WTC11 (cell line): ENCODE data around the gene CEP131. TPM values are rescaled to one million over a fixed set of nuclear protein-coding genes. Genes with fewer than 3 reads are reported as not detected.

Experiments
- ATAC-seq: fragments of 200-7000 bp; cut with Tn5 transposase; 2 replicates; pipeline ENCODE4 v1.10.0; 2021; ENCODE audit warnings: mild to moderate bottlenecking, moderate library complexity
- CTCF ChIA-PET: fragments of 300-600 bp; sonication (Branson Sonifier 250); formaldehyde crosslinking; loops from one replicate; lab custom pipeline; 2021; ENCODE audit warnings: antibody characterized with exemption; lab: Charles Lee
- POLR2A ChIA-PET: fragments of 350-600 bp; sonication (Branson Sonifier 250); formaldehyde crosslinking; loops from one replicate; lab custom pipeline; 2021; ENCODE audit warnings: antibody characterized with exemption; lab: Charles Lee
- DNase-seq: peaks from one replicate; pipeline ENCODE4 v3.0.0; 2021; ENCODE audit warnings: low spot score
- H3K27ac Mint-ChIP-seq: 2 replicates; pipeline ENCODE4 v1.8.0; 2021; ENCODE audit warnings: mixed read lengths
- H3K27me3 Mint-ChIP-seq: 2 replicates; pipeline ENCODE4 v1.8.0; 2021; ENCODE audit warnings: low read depth, mild to moderate bottlenecking, moderate library complexity, mixed read lengths
- H3K36me3 Mint-ChIP-seq: 2 replicates; pipeline ENCODE4 v1.8.0; 2021; ENCODE audit warnings: mixed read lengths
- H3K4me1 Mint-ChIP-seq: 2 replicates; pipeline ENCODE4 v1.8.0; 2022; ENCODE audit warnings: mixed read lengths
- H3K4me3 Mint-ChIP-seq: 2 replicates; pipeline ENCODE4 v1.8.0; 2021; ENCODE audit warnings: mild to moderate bottlenecking, moderate library complexity, mixed read lengths
- H3K9me3 Mint-ChIP-seq: 2 replicates; pipeline ENCODE4 v1.8.0; 2021; ENCODE audit warnings: mixed read lengths
- CREM ChIP-seq: sonication (generic); formaldehyde crosslinking; IDR thresholded peaks from 2 replicates; pipeline ENCODE4 v1.8.1; 2022; ENCODE audit warnings: mild to moderate bottlenecking, missing genetic modification reagents, moderate library complexity
- GABPB1 ChIP-seq: sonication (generic); formaldehyde crosslinking; IDR thresholded peaks from 2 replicates; pipeline ENCODE4 v1.8.1; 2023; ENCODE audit warnings: mild to moderate bottlenecking, missing genetic modification reagents
- HMGA2 ChIP-seq: fragments of 250-450 bp; sonication (Bioruptor Pico); IDR thresholded peaks from 2 replicates; pipeline ENCODE4 v1.4.0; 2021; ENCODE audit warnings: mild to moderate bottlenecking, moderate library complexity
- JAZF1 ChIP-seq: fragments of 250-450 bp; sonication (Bioruptor Pico); IDR thresholded peaks from 2 replicates; pipeline ENCODE4 v1.9.0; 2021; ENCODE audit warnings: moderate library complexity, mild to moderate bottlenecking, inconsistent platforms
- JUN ChIP-seq: sonication (generic); formaldehyde crosslinking; IDR thresholded peaks from 2 replicates; pipeline ENCODE4 v1.8.0; 2023; ENCODE audit warnings: mild to moderate bottlenecking, missing genetic modification reagents
- MXD4 ChIP-seq: fragments of 250-450 bp; sonication (Bioruptor Pico); IDR thresholded peaks from 2 replicates; pipeline ENCODE4 v1.8.0; 2021; ENCODE audit warnings: mild to moderate bottlenecking, moderate library complexity, borderline replicate concordance
- SOX15 ChIP-seq: fragments of 250-450 bp; sonication (Bioruptor Pico); IDR thresholded peaks from 2 replicates; pipeline ENCODE4 v1.9.0; 2021; ENCODE audit warnings: mild to moderate bottlenecking
- TEAD4 ChIP-seq: sonication (generic); formaldehyde crosslinking; IDR thresholded peaks from 2 replicates; pipeline ENCODE4 v1.8.0; 2022; ENCODE audit warnings: mild to moderate bottlenecking, missing genetic modification reagents
- ZNF121 ChIP-seq: sonication (generic); formaldehyde crosslinking; IDR thresholded peaks from 2 replicates; pipeline ENCODE4 v1.8.0; 2023; ENCODE audit warnings: missing genetic modification reagents
- ZNF138 ChIP-seq: sonication (generic); formaldehyde crosslinking; conservative IDR thresholded peaks from 2 replicates; pipeline ENCODE4 v1.8.1; 2022; ENCODE audit warnings: mild to moderate bottlenecking, moderate library complexity, missing genetic modification reagents
- ZNF396 ChIP-seq: fragments of 250-450 bp; sonication (Bioruptor Pico); IDR thresholded peaks from 2 replicates; pipeline ENCODE4 v1.8.0; 2021; ENCODE audit warnings: mild to moderate bottlenecking, moderate library complexity, borderline replicate concordance
- ZNF416 ChIP-seq: fragments of 250-450 bp; sonication (Bioruptor Pico); IDR thresholded peaks from 2 replicates; pipeline ENCODE4 v1.9.0; 2021; ENCODE audit warnings: mild to moderate bottlenecking, inconsistent platforms
- total RNA-seq: library from RNA; stranded (reverse); gene quantifications from 3 replicates; pipeline ENCODE4 v1.2.3, GENCODE V29; 2021
- TF ChIP-seq, protein P1 (sequence below): fragments of 250-450 bp; sonication (Bioruptor Pico); IDR thresholded peaks from 2 replicates; pipeline ENCODE4 v1.8.0; 2021; ENCODE audit warnings: mild to moderate bottlenecking
- TF ChIP-seq, protein P2 (sequence below): sonication (generic); formaldehyde crosslinking; IDR thresholded peaks from 2 replicates; pipeline ENCODE4 v1.8.1; 2023; ENCODE audit warnings: mild to moderate bottlenecking, moderate library complexity, missing genetic modification reagents
- TF ChIP-seq, protein P3 (sequence below): fragments of 250-450 bp; sonication (Bioruptor Pico); IDR thresholded peaks from 2 replicates; pipeline ENCODE4 v1.9.0; 2021; ENCODE audit warnings: moderate library complexity, mild to moderate bottlenecking, inconsistent platforms, borderline replicate concordance
- TF ChIP-seq, protein P4 (sequence below): sonication (generic); formaldehyde crosslinking; IDR thresholded peaks from 2 replicates; pipeline ENCODE4 v1.8.1; 2023; ENCODE audit warnings: mild to moderate bottlenecking, missing genetic modification reagents, moderate library complexity
- TF ChIP-seq, protein P5 (sequence below): fragments of 250-450 bp; sonication (Bioruptor Pico); IDR thresholded peaks from 2 replicates; pipeline ENCODE4 v1.9.0; 2021; ENCODE audit warnings: mild to moderate bottlenecking
- TF ChIP-seq, protein P6 (sequence below): sonication (generic); formaldehyde crosslinking; IDR thresholded peaks from 2 replicates; pipeline ENCODE4 v1.8.0; 2022; ENCODE audit warnings: missing genetic modification reagents
- TF ChIP-seq, protein P7 (sequence below): sonication (generic); formaldehyde crosslinking; IDR thresholded peaks from 2 replicates; pipeline ENCODE4 v1.8.0; 2023; ENCODE audit warnings: missing genetic modification reagents

Gene CEP131
- total RNA-seq, 1 experiment from 2014 or later, result 35.2 TPM

DNA sequence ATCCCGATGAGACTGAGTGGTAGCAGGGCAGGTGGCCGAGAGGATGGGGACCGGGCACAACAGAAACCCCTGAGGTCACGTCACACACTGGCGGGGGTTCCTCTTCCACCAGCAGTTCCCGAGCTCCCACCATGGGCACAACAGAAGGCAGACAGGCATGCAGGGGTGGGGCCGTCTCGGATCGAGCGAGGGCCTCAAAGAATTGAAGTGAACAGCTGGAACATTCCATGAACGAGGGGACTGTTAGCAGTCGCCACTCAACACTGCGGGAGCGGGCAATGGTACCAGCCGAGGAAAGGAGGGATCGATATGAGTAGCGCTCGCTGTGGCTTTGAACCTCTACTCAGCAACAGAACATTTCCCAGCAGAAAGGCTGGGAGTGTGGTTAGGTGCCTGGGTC, 5.3 kb downstream of the CEP131 start:
- ATAC-seq (no peak), DNase-seq (no peak)
- no peak for TF ChIP-seq MXD4 (CRISPR knock-in tag)
- TF ChIP-seq, protein P1, sequence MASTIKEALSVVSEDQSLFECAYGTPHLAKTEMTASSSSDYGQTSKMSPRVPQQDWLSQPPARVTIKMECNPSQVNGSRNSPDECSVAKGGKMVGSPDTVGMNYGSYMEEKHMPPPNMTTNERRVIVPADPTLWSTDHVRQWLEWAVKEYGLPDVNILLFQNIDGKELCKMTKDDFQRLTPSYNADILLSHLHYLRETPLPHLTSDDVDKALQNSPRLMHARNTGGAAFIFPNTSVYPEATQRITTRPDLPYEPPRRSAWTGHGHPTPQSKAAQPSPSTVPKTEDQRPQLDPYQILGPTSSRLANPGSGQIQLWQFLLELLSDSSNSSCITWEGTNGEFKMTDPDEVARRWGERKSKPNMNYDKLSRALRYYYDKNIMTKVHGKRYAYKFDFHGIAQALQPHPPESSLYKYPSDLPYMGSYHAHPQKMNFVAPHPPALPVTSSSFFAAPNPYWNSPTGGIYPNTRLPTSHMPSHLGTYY (CRISPR knock-in tag), result no peak
- TF ChIP-seq ZNF396 (CRISPR knock-in tag), result no peak
- TF ChIP-seq, protein P2, sequence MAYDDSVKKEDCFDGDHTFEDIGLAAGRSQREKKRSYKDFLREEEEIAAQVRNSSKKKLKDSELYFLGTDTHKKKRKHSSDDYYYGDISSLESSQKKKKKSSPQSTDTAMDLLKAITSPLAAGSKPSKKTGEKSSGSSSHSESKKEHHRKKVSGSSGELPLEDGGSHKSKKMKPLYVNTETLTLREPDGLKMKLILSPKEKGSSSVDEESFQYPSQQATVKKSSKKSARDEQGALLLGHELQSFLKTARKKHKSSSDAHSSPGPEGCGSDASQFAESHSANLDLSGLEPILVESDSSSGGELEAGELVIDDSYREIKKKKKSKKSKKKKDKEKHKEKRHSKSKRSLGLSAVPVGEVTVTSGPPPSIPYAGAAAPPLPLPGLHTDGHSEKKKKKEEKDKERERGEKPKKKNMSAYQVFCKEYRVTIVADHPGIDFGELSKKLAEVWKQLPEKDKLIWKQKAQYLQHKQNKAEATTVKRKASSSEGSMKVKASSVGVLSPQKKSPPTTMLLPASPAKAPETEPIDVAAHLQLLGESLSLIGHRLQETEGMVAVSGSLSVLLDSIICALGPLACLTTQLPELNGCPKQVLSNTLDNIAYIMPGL, result no peak
- no peak for TF ChIP-seq ZNF416
- TF ChIP-seq, protein P3, sequence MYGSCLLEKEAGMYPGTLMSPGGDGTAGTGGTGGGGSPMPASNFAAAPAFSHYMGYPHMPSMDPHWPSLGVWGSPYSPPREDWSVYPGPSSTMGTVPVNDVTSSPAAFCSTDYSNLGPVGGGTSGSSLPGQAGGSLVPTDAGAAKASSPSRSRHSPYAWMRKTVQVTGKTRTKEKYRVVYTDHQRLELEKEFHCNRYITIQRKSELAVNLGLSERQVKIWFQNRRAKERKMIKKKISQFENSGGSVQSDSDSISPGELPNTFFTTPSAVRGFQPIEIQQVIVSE (CRISPR knock-in tag), result no peak
- no peak for TF ChIP-seq ZNF121 (CRISPR knock-in tag)
- TF ChIP-seq, protein P4, sequence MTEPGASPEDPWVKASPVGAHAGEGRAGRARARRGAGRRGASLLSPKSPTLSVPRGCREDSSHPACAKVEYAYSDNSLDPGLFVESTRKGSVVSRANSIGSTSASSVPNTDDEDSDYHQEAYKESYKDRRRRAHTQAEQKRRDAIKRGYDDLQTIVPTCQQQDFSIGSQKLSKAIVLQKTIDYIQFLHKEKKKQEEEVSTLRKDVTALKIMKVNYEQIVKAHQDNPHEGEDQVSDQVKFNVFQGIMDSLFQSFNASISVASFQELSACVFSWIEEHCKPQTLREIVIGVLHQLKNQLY, result no peak
- Mint-ChIP-seq H3K4me1 (peaks cover 10% of the 10 kb centered on the region), H3K27me3 (no peaks in the 10 kb centered on the region), H3K36me3 (0 out of 2 replicates have a peak, but pooled peaks cover 3% of the 10 kb centered on the region), H3K9me3 (no peaks in the 10 kb centered on the region), H3K27ac (no peak overlapping the region), H3K4me3 (no peak overlapping the region)
- POLR2A ChIA-PET, result no interaction called here
- CTCF ChIA-PET, result interaction anchor here (0.5 to 1.0 kb wide), 2 partner anchors 12 to 88 kb away, joined by 3 to 5 read pairs; no protein-coding TSS in a partner anchor

DNA sequence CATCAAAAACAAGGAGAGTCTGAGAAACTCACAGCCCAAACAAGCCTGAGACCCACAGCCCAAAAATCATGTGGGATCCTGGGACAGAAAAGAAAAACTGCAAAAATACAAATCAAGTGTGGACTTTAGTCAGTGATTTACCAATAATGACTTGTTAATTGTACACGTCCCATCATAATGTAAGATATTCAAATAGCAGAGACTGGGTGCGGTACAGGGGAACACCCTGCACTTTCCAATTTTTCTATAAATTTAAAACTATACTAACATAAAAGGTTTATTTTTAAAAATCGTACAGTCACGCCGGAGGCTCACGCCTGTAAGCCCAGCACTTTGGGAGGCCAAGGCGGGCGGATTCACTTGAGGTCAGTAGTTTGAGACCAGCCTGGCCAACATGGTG, 8.8 kb downstream of the CEP131 start:
- Mint-ChIP-seq H3K27me3 (no peaks in the 10 kb centered on the region), H3K27ac (no peak overlapping the region), H3K36me3 (0 out of 2 replicates have a peak, but pooled peaks cover 3% of the 10 kb centered on the region), H3K4me3 (no peak overlapping the region), H3K4me1 (no peaks in the 10 kb centered on the region)
- ATAC-seq, result no peak
- POLR2A ChIA-PET, result no interaction called here
- DNase-seq, result no peak
- no peak for TF ChIP-seq ZNF138 (CRISPR knock-in tag)
- no peak for TF ChIP-seq CREM
- TF ChIP-seq GABPB1 (CRISPR knock-in tag), result no peak
- TF ChIP-seq ZNF396 (CRISPR knock-in tag), result no peak
- TF ChIP-seq, protein P5, sequence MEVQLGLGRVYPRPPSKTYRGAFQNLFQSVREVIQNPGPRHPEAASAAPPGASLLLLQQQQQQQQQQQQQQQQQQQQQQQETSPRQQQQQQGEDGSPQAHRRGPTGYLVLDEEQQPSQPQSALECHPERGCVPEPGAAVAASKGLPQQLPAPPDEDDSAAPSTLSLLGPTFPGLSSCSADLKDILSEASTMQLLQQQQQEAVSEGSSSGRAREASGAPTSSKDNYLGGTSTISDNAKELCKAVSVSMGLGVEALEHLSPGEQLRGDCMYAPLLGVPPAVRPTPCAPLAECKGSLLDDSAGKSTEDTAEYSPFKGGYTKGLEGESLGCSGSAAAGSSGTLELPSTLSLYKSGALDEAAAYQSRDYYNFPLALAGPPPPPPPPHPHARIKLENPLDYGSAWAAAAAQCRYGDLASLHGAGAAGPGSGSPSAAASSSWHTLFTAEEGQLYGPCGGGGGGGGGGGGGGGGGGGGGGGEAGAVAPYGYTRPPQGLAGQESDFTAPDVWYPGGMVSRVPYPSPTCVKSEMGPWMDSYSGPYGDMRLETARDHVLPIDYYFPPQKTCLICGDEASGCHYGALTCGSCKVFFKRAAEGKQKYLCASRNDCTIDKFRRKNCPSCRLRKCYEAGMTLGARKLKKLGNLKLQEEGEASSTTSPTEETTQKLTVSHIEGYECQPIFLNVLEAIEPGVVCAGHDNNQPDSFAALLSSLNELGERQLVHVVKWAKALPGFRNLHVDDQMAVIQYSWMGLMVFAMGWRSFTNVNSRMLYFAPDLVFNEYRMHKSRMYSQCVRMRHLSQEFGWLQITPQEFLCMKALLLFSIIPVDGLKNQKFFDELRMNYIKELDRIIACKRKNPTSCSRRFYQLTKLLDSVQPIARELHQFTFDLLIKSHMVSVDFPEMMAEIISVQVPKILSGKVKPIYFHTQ, result no peak
- TF ChIP-seq, all 79 proteins: peak for 0
- CTCF ChIA-PET, result no interaction called here
- H3K9me3 Mint-ChIP-seq, result no peaks in the 10 kb centered on the region

DNA sequence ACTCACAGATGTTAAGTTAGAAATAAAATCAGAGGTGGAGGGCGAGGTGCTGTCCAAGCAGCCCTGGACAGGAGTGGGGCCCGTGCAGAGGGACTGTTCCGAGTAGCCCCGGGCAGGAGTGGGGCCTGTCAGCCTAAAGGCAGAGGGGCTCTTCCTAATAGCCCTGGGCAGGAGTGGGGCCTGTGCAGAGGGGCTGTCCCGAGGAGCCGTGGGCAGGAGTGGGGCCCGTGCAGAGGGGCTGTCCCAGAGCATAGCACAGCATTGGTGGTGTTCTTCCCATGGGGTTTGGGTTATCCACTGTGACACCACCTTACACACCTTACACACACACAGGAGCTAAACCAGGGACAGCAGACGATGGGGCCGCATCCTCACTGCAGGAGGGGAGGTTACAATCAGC, 10.4 kb downstream of the CEP131 start:
- no peak overlapping the region for H3K4me3 Mint-ChIP-seq
- CTCF ChIA-PET, result no interaction called here
- POLR2A ChIA-PET, result no interaction called here
- no peaks in the 10 kb centered on the region for H3K27me3 Mint-ChIP-seq
- no peak for ATAC-seq
- no peak for TF ChIP-seq JAZF1
- TF ChIP-seq JUN (CRISPR knock-in tag), result no peak
- no peak for TF ChIP-seq SOX15
- TF ChIP-seq HMGA2, result no peak
- no peak for TF ChIP-seq TEAD4
- TF ChIP-seq, protein P6, sequence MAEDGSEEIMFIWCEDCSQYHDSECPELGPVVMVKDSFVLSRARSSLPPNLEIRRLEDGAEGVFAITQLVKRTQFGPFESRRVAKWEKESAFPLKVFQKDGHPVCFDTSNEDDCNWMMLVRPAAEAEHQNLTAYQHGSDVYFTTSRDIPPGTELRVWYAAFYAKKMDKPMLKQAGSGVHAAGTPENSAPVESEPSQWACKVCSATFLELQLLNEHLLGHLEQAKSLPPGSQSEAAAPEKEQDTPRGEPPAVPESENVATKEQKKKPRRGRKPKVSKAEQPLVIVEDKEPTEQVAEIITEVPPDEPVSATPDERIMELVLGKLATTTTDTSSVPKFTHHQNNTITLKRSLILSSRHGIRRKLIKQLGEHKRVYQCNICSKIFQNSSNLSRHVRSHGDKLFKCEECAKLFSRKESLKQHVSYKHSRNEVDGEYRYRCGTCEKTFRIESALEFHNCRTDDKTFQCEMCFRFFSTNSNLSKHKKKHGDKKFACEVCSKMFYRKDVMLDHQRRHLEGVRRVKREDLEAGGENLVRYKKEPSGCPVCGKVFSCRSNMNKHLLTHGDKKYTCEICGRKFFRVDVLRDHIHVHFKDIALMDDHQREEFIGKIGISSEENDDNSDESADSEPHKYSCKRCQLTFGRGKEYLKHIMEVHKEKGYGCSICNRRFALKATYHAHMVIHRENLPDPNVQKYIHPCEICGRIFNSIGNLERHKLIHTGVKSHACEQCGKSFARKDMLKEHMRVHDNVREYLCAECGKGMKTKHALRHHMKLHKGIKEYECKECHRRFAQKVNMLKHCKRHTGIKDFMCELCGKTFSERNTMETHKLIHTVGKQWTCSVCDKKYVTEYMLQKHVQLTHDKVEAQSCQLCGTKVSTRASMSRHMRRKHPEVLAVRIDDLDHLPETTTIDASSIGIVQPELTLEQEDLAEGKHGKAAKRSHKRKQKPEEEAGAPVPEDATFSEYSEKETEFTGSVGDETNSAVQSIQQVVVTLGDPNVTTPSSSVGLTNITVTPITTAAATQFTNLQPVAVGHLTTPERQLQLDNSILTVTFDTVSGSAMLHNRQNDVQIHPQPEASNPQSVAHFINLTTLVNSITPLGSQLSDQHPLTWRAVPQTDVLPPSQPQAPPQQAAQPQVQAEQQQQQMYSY (CRISPR knock-in tag), result no peak
- TF ChIP-seq, protein P7, sequence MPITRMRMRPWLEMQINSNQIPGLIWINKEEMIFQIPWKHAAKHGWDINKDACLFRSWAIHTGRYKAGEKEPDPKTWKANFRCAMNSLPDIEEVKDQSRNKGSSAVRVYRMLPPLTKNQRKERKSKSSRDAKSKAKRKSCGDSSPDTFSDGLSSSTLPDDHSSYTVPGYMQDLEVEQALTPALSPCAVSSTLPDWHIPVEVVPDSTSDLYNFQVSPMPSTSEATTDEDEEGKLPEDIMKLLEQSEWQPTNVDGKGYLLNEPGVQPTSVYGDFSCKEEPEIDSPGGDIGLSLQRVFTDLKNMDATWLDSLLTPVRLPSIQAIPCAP (CRISPR knock-in tag), result no peak
- TF ChIP-seq, all 79 proteins: peak for 0
- no peaks in the 10 kb centered on the region for H3K4me1 Mint-ChIP-seq
- DNase-seq, result no peak
- H3K36me3 Mint-ChIP-seq, result 0 out of 2 replicates have a peak, but pooled peaks cover 3% of the 10 kb centered on the region
- no peak overlapping the region for H3K27ac Mint-ChIP-seq
- H3K9me3 Mint-ChIP-seq, result no peaks in the 10 kb centered on the region
